BE2C (cell line): ENCODE measurements around the gene AAGAB.
"Not testable (repeated sequence)": the region's sequence is repeated elsewhere in the genome, so short reads cannot be mapped to it uniquely, and the experiment has no call there.

ENCODE experiments used
- DNase-seq: peaks from one replicate; pipeline ENCODE4 v3.0.0-alpha.2; 2020
- H3K27me3 ChIP-seq: fragments of 250-450 bp; sonication (Bioruptor Pico); 2 replicates; pipeline ENCODE4 v1.5.1; 2020; ENCODE audit warnings: mild to moderate bottlenecking
- H3K36me3 ChIP-seq: fragments of 250-450 bp; sonication (Bioruptor Pico); 2 replicates; pipeline ENCODE4 v1.5.1; 2020; ENCODE audit warnings: mild to moderate bottlenecking
- H3K4me1 ChIP-seq: fragments of 250-450 bp; sonication (Bioruptor Pico); 2 replicates; pipeline ENCODE4 v1.5.1; 2020
- H3K4me3 ChIP-seq: 2 replicates; pipeline ENCODE4 v1.5.1; 2011; ENCODE audit warnings: low read depth, low read length
- H3K9me3 ChIP-seq: fragments of 250-450 bp; sonication (Bioruptor Pico); 2 replicates; pipeline ENCODE4 v1.5.1; 2020
- CTCF ChIP-seq: IDR thresholded peaks from 2 replicates; pipeline ENCODE4 v1.5.1; 2012; ENCODE audit warnings: mild to moderate bottlenecking, low read depth, low read length

The AAGAB gene

GRCh38 chr15:67290319-67290718 lies 35.9 kb upstream of the AAGAB start:
- DNase-seq = no peak
- Histone ChIP-seq H3K27me3 (no peaks in the 10 kb centered on the region; the same call in 1 of the 2 replicates), H3K9me3 (no peaks in the 10 kb centered on the region), H3K4me1 (no peaks in the 10 kb centered on the region), H3K4me3 (no peak overlapping the region), H3K36me3 (no peaks in the 10 kb centered on the region)
- no peak for TF ChIP-seq CTCF

GRCh38 chr15:67286400-67286799 lies 31.9 kb upstream of the AAGAB start:
- H3K27me3 ChIP-seq, H3K4me3 ChIP-seq, H3K9me3 ChIP-seq, H3K4me1 ChIP-seq, DNase-seq, H3K36me3 ChIP-seq: not testable (repeated sequence)

GRCh38 chr15:67285625-67286024 lies 31.2 kb upstream of the AAGAB start:
- H3K27me3 ChIP-seq, H3K4me1 ChIP-seq, H3K4me3 ChIP-seq, H3K36me3 ChIP-seq, DNase-seq, H3K9me3 ChIP-seq: not testable (repeated sequence)

- no peaks in the 10 kb centered on the region for H3K9me3 ChIP-seq
- no peak overlapping the region for H3K4me3 ChIP-seq
- no peak for TF ChIP-seq CTCF
- DNase-seq = no peak
- no peaks in the 10 kb centered on the region for H3K36me3 ChIP-seq
- no peaks in the 10 kb centered on the region for H3K4me1 ChIP-seq
- H3K27me3 ChIP-seq = no peaks in the 10 kb centered on the region
Measured at GRCh38 chr15:67281714-67282113, 27.3 kb upstream of the AAGAB start.

GRCh38 chr15:67280217-67280616 lies 25.8 kb upstream of the AAGAB start:
- Histone ChIP-seq H3K4me3 (no peak overlapping the region), H3K36me3 (no peaks in the 10 kb centered on the region), H3K9me3 (no peaks in the 10 kb centered on the region), H3K27me3 (no peaks in the 10 kb centered on the region), H3K4me1 (no peaks in the 10 kb centered on the region)
- no peak for TF ChIP-seq CTCF
- DNase-seq = no peak

- Histone ChIP-seq H3K4me1 (no peaks in the 10 kb centered on the region), H3K36me3 (no peaks in the 10 kb centered on the region), H3K9me3 (no peaks in the 10 kb centered on the region), H3K4me3 (no peak overlapping the region), H3K27me3 (no peaks in the 10 kb centered on the region)
- TF ChIP-seq CTCF = no peak
- DNase-seq = no peak
Measured at GRCh38 chr15:67276666-67277065, 22.2 kb upstream of the AAGAB start.

- DNase-seq = no peak
- H3K27me3 ChIP-seq = no peaks in the 10 kb centered on the region
- H3K9me3 ChIP-seq = no peaks in the 10 kb centered on the region
- no peaks in the 10 kb centered on the region for H3K36me3 ChIP-seq
- no peak for TF ChIP-seq CTCF
- H3K4me3 ChIP-seq = no peak overlapping the region
- H3K4me1 ChIP-seq = no peaks in the 10 kb centered on the region
Measured at GRCh38 chr15:67274236-67274635, 19.8 kb upstream of the AAGAB start.
